Vagina (tissue), 2 donors: Measurements from ENCODE around the gene MED12L.

ENCODE experiments used
- CTCF ChIP-seq, 3 experiments: fragments of 450-650 bp in 2 of 3; fragments of 200-600 bp in 1 of 3; sonication (generic) in 1 of 3; IDR thresholded peaks; one replicate each; pipeline ENCODE4 v1.5.1; 2017 to 2019; ENCODE audit warnings: antibody characterized with exemption in 3 of 3, mild to moderate bottlenecking in 2 of 3, moderate library complexity in 2 of 3
- POLR2A ChIP-seq, 2 donors: fragments of 450-650 bp; IDR thresholded peaks; one replicate each; pipeline ENCODE4 v1.6.1; 2017; ENCODE audit warnings: antibody characterized with exemption in 2 of 2, mild to moderate bottlenecking in 2 of 2, moderate library complexity in 2 of 2
- POLR2AphosphoS5 ChIP-seq, 2 donors: sonication (generic); formaldehyde crosslinking; IDR thresholded peaks; one replicate each; pipeline ENCODE4 v1.9.0; 2017; ENCODE audit warnings: antibody characterized with exemption in 2 of 2, mild to moderate bottlenecking in 2 of 2, low read depth in 1 of 2; ENCODE audit not compliant: insufficient read depth in 1 of 2

GRCh38 chr3:151142929-151143328 lies 57.5 kb downstream of the MED12L start:
- TF ChIP-seq CTCF (IDR thresholded peaks at IDR 0.05) (no peak), POLR2A (IDR thresholded peaks at IDR 0.05) (no peak), POLR2AphosphoS5 (IDR thresholded peaks at IDR 0.05; ENCODE audit: insufficient read depth in 1 of 2, low read depth in 1 of 2) (no peak)
